Skeletal muscle satellite cell (primary cell): Measurements from ENCODE around the gene CDK16.
A peak's percentile ranks its signal among the peaks of the same experiment; 100 is the strongest.

Experiments used
- H3K27me3 ChIP-seq: 2 replicates; pipeline ENCODE4 v1.7.0; 2013; ENCODE audit warnings: low read length; ENCODE audit not compliant: control insufficient read depth, insufficient read depth
- H3K36me3 ChIP-seq: 2 replicates; pipeline ENCODE4 v1.7.0; 2013; ENCODE audit warnings: mild to moderate bottlenecking, control low read depth, low read length; ENCODE audit not compliant: insufficient read depth
- H3K4me1 ChIP-seq: 2 replicates; pipeline ENCODE4 v1.7.0; 2013; ENCODE audit warnings: low read length; ENCODE audit not compliant: control insufficient read depth, insufficient read depth
- H3K4me2 ChIP-seq: 2 replicates; pipeline ENCODE4 v1.7.0; 2013; ENCODE audit warnings: mild to moderate bottlenecking, low read length
- H3K4me3 ChIP-seq: 2 replicates; pipeline ENCODE4 v1.7.0; 2013; ENCODE audit warnings: low read length
- H3K9ac ChIP-seq: 2 replicates; pipeline ENCODE4 v1.7.0; 2013; ENCODE audit warnings: mild to moderate bottlenecking, low read depth, low read length, moderate library complexity
- H3K9me3 ChIP-seq: replicated peaks from 2 replicates; pipeline ENCODE4 v1.7.0; 2013; ENCODE audit warnings: mild to moderate bottlenecking, control low read depth, low read length

Gene CDK16

DNA sequence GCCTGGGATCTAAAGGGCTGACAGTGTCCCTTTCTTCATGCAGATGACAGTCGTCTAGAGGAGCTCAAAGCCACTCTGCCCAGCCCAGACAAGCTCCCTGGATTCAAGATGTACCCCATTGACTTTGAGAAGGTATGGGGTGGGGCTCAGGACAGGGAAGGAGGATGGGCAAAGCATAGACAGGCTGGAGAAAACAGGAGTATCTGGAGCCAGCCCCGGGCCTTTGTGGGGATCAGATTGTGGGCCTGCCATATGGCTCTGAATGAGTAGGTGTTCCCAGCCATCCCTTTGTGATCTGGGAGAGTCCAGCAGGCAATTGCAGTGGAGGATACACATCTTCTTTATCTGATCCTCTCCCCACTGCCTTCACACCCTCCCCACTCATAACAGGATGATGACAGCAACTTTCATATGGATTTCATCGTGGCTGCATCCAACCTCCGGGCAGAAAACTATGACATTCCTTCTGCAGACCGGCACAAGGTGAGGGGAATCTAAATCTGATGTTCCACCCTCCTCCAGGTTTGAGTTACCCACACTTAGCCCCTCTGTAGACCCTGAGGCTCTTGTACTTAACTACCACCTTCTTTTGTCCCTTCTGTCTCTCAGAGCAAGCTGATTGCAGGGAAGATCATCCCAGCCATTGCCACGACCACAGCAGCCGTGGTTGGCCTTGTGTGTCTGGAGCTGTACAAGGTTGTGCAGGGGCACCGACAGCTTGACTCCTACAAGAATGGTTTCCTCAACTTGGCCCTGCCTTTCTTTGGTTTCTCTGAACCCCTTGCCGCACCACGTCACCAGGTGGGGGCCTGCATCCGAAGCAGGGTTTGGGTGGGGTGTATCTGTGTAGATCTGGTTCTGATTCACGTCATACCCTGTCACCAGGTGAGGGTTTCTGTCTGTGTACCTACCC is 5.8 kb upstream of the CDK16 start:
- Histone ChIP-seq H3K4me1 (peaks cover 17% of the 10 kb centered on the region), H3K9ac (no peak overlapping the region), H3K36me3 (peaks cover 84% of the 10 kb centered on the region), H3K9me3 (no peaks in the 10 kb centered on the region), H3K4me3 (no peak overlapping the region), H3K27me3 (no peaks in the 10 kb centered on the region), H3K4me2 (no peak overlapping the region)

- Histone ChIP-seq H3K9me3 (no peaks in the 10 kb centered on the region), H3K9ac (no peak overlapping the region), H3K36me3 (peaks cover 67% of the 10 kb centered on the region), H3K4me1 (peaks cover 21% of the 10 kb centered on the region), H3K4me3 (no peak overlapping the region), H3K4me2 (no peak overlapping the region), H3K27me3 (no peaks in the 10 kb centered on the region)
Measured at GRCh38 chrX:47214435-47215077, 3.9 kb upstream of the CDK16 start.

DNA sequence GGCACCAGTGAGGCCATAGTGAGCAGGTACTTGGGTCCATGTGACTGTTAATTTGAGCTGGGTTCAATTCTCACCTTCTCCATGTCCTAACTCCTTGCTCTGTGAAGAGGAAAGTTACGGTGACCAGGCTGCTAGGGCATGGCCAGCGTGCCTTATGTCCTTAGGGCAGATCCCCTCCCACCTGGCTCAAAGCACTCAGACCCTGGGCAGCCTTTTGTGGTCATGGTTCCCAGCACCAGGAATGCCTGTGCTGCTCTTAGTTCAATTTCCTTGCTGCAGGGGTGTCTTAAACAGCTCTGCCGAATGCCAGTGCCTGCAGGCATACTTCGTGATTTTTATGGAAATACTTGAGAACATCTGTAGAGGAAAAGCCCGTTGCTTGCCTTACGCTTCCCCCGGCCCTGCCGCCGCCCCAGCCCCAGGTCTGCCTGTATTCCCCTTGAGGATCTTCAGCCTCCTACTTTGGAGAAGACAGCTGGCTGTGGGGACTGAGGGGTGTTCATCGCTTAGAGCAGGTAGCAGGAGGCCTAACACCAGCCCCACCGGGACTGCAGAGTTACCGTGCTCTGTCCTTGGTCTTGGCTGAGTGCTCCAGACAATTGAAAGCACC is 3.1 kb upstream of the CDK16 start:
- Histone ChIP-seq H3K4me2 (no peak overlapping the region), H3K9me3 (no peaks in the 10 kb centered on the region), H3K4me1 (peaks cover 29% of the 10 kb centered on the region), H3K36me3 (peaks cover 59% of the 10 kb centered on the region), H3K9ac (no peak overlapping the region), H3K4me3 (no peak overlapping the region), H3K27me3 (no peaks in the 10 kb centered on the region)

- H3K36me3 ChIP-seq, result peaks cover 48% of the 10 kb centered on the region
- H3K4me2 ChIP-seq, result peak overlapping the region; percentile 86
- H3K9me3 ChIP-seq, result no peaks in the 10 kb centered on the region
- H3K27me3 ChIP-seq, result no peaks in the 10 kb centered on the region
- no peak overlapping the region for H3K4me3 ChIP-seq
- H3K4me1 ChIP-seq, result peaks cover 34% of the 10 kb centered on the region
- H3K9ac ChIP-seq, result no peak overlapping the region
Measured at GRCh38 chrX:47216393-47216925, 2.0 kb upstream of the CDK16 start.

DNA sequence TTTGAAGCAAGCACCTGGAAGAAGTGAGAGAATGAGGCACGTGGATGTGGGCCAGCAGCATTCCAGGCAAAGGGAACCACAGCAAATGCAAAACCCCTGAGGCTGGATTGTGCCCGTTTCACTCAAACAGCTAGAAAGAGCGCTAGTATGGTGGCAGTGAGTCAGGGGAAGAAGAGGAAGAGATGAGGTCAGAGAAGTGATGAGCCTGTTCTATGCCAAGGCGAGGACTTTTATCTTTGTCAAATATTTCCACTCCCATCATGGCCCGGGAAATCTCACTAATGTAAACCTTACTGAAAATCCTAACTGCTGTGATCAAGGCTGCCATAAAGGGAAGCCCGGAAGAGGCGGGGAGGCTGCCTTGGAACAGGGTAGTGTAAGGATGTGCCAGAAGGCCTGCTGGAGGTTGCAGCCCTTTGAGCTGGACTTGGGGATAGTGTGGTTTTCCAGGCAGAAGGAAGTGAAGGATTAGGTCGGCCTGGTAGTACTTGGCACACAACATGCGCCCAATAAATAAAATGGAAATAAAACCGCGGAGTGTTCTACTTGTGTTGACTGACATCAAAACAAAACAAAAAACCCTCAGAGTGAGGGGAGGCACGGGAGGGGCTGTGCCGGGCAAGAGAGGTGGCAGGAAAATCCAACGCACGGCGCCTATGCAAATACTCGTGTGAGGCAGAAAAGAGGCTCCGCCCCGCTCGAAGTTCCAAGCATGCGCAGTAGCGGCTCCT is 1.2 kb upstream of the CDK16 start:
- H3K9me3 ChIP-seq, result no peaks in the 10 kb centered on the region
- peaks cover 34% of the 10 kb centered on the region for H3K4me1 ChIP-seq
- peaks cover 40% of the 10 kb centered on the region for H3K36me3 ChIP-seq
- peak overlapping the region; percentile 72 for H3K4me3 ChIP-seq
- H3K4me2 ChIP-seq, result peak overlapping the region; percentile 86
- no peaks in the 10 kb centered on the region for H3K27me3 ChIP-seq
- H3K9ac ChIP-seq, result peak overlapping the region; percentile 97

DNA sequence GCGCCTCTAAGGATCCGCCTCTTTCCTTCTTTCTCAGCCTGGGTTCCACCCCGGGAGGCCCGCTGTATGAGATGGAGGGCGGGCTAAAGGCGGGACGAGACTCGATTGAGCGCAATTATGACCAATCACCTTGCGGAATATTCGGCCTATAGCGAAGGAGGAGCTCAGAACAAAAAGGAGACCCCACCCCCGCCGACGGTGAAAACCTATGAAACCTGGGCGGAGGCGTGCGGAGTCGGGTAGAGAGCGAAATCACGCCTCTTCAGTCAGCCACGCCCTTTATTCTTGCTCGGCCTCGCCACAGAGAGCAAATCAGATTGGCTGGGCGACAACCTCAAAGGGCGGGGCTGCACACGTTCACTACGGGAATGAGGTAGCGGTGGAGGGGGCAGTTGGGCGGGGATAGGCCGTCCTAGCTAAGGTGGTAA is 615 bp upstream of the CDK16 start:
- no peaks in the 10 kb centered on the region for H3K9me3 ChIP-seq
- H3K27me3 ChIP-seq, result no peaks in the 10 kb centered on the region
- H3K9ac ChIP-seq, result peak overlapping the region; percentile 97
- H3K4me1 ChIP-seq, result peaks cover 34% of the 10 kb centered on the region
- H3K4me3 ChIP-seq, result peak overlapping the region; percentile 72
- peaks cover 35% of the 10 kb centered on the region for H3K36me3 ChIP-seq
- H3K4me2 ChIP-seq, result peak overlapping the region; percentile 86

- H3K9me3 ChIP-seq, result no peaks in the 10 kb centered on the region
- peak overlapping the region; percentile 72 for H3K4me3 ChIP-seq
- H3K4me1 ChIP-seq, result peaks cover 34% of the 10 kb centered on the region
- no peaks in the 10 kb centered on the region for H3K27me3 ChIP-seq
- H3K36me3 ChIP-seq, result peaks cover 39% of the 10 kb centered on the region
- H3K4me2 ChIP-seq, result peak overlapping the region; percentile 86
- H3K9ac ChIP-seq, result peak overlapping the region; percentile 97
Measured at GRCh38 chrX:47218920-47219815, 687 bp downstream of the CDK16 start.

DNA sequence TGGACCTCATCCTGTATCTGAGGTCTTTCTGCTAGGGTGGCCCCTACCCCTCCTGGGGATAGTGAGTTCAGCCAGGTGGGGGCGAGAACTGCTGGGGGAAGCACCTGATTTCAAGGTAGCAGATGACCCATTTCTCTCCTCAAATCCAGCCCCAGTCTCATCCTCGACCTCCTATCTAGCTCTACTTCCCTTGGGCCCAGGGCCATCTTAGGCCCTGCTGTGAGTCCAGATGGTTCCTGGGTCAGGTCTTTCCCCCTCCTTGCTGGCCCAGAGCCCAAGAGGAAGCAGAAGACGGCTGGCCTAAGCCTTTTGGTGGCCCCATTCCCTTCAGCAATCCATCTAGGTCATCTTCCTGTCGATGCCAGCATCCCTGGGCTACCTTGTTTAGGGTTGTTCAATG is 3.3 kb downstream of the CDK16 start:
- no peak overlapping the region for H3K4me3 ChIP-seq
- H3K4me2 ChIP-seq, result no peak overlapping the region
- no peak overlapping the region for H3K9ac ChIP-seq
- H3K4me1 ChIP-seq, result peaks cover 26% of the 10 kb centered on the region
- H3K27me3 ChIP-seq, result no peaks in the 10 kb centered on the region
- H3K9me3 ChIP-seq, result no peaks in the 10 kb centered on the region
- peaks cover 40% of the 10 kb centered on the region for H3K36me3 ChIP-seq

DNA sequence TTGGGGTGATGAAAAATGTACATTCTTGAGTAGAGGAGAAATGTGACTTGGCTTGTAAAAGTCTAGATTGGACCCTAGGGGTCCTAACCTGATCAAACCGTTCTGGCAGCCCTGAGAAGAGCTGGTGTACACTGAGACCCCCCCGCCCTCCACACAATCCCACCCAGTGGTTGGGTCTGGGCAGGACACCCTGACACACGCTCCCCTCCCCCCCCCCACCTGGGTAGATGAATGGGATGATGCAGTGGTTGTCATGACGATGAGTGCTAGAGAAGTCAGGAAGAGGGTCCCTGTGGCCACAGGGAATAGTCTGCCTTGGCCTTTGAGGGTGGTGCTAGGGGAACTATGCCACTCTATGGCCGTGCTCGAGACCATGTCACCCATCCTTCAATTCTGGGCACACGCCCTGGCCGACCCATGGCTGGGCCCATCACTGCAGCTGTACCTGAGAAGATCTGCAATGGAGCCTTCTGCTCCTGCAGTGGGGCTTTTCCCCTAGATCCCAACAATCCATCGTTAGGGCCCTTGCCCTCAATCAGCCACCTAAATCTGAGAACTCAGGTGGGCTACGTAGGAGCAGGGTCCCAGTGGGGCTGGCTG is 4.4 kb downstream of the CDK16 start:
- no peak overlapping the region for H3K9ac ChIP-seq
- H3K4me1 ChIP-seq, result peaks cover 17% of the 10 kb centered on the region
- H3K4me2 ChIP-seq, result no peak overlapping the region
- peaks cover 47% of the 10 kb centered on the region for H3K36me3 ChIP-seq
- no peaks in the 10 kb centered on the region for H3K9me3 ChIP-seq
- H3K4me3 ChIP-seq, result no peak overlapping the region
- H3K27me3 ChIP-seq, result no peaks in the 10 kb centered on the region
